Measurements from ENCODE around the gene WWOX.

GRCh38 chr16:78939597-78939996 lies 840.1 kb downstream of the WWOX start:
- TF ChIP-seq CTCF (IDR thresholded peaks at IDR 0.05; ENCODE audit: borderline replicate concordance, extremely low read depth, low read length, poor library complexity, severe bottlenecking) (no peak), EZH2 (IDR thresholded peaks at IDR 0.05; ENCODE audit: borderline replicate concordance, low read depth, low read length, severe bottlenecking) (no peak)
